ENCODE data around the gene COMT.

COMT gene

DNA sequence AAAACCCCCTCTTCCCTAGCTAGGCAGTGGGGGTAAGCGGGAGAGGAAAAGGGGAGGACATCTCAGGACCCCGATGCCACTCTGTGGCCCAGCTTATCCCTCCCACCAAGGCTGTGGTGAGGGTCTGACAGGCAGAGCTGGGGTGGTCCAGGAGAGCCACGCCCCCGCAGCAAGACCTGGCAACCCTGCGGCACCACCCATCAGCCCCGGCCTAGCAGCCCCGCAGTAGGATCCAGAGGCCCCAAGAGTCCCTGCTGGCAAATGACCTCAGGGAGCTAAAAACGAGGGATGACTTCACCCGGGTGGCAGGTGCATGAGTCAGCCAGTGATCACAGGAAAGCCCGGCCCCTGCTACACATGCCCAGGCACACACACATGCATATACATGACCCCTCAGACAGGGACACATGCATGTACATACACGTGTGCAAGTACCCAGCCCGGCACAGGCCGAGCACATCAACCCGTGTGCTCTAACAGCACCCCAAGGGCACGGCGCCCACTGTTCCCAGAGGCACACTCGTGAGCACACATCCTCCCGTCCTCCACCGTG, 42.7 kb downstream of the COMT start:
- no peak for DNase-seq

- no peak for DNase-seq
Observed at GRCh38 chr22:19984851-19985811, 43.6 kb downstream of the COMT start.

DNA sequence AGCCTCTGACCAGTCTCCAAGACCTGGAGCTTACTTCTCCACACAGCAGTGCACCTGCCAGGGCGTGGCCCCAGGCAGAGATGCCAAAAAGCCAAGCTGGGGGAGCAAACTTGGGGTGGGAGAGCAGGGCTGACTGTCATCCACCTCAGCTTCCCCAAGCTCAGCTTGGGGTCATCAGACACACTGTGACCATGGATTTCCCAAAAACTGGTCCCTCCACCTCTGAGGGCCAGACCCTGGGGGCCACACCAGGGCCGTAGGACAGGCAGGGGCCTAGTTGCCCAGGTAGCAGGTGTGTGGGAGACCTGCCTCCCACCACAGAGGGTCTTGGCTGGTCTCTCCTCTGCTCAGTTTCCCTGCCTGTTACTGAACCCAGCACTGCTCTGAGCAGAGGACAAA, 44.4 kb downstream of the COMT start:
- DNase-seq, result no peak

GRCh38 chr22:19986410-19987341, 45.1 kb downstream of the COMT start:
- no peak for DNase-seq

DNA sequence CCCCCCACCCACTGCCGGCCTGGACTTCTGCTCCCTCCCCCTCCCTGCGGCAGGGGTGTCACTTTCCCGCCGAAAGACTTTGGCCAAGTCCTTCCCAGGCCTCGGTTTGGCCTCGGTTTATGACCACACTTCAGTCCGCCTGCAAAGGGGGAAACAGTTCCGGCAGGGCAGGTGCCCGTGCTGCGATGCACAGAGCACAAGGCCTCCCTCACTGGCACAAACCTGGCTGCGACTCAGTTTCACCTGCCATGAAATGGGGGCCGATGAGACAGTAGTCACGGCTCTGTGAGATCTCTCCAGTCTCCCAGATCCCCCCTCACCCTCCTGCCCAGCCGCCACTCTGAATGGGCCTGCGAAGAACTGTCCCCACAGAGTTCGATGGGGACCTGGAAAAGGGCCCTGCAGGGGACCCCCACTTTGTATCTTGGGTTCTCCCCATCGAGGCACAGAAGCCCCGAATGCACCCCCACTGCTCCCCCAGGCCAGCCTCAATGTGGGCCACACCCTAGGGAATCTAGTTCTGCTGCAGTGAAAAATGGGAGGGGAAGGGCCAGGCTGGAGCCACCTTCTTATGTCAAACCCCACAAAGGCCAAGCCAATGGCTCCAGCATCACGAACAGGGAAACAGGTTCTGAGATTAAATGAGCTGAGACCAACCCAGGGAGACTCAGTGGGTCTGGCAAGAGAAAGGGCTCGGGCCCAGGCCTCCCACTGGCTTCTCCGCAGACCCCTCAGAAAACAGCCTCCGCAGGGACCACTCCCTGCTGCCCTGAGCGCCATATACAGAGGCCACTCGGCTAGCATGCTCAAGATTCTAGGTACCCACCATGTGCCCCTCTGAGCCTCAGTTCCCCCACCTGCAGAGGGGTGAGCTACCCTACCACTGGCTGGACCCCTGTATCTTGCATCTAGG, 46.1 kb downstream of the COMT start:
- no peak for DNase-seq

- DNase-seq, result no peak
Observed at GRCh38 chr22:19988331-19988808, 46.8 kb downstream of the COMT start.

DNA sequence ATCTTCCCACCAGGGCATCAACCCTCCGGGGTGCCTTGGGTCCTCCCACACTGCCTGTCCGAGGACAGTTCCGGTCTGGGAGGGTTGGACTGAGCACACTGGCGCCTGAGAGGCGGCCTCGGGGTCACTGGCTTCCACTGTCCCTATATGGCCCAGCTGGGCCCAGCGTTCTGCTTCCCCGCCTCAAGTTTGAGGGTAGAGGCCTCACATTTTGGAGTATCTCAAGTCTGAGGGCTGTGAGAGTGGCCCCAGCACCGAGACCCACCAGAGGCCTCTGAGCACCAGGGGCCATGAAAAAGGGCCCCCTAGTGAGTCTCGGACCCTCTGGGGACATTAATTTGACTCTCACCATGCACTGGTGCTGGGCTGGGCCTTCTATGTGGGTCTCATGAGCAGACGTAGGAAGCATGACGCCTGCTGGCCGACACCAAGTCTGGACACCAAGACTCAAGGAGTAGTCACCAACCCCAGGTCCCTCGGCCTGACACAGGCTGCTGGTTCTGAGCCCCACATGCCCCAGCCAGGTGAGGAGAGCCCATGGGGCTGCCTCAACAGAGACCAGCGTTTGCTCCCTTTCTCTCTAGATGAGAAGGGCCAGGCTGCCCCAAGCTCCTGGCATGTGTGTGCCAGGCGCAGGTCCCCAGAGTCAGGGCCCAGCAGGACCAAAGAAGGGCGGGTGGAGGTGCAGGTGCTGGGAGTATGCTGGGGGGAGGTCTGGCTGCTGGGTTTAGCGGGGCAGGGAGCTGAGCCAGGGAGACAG, 47.6 kb downstream of the COMT start:
- DNase-seq, result no peak

GRCh38 chr22:19989725-19990067, 48.1 kb downstream of the COMT start:
- DNase-seq, result no peak

GRCh38 chr22:19990188-19990587, 48.6 kb downstream of the COMT start:
- DNase-seq, result no peak

GRCh38 chr22:19990609-19991394, 49.2 kb downstream of the COMT start:
- DNase-seq, result no peak

GRCh38 chr22:19991395-19991644, 49.7 kb downstream of the COMT start:
- DNase-seq, result no peak

GRCh38 chr22:19991645-19992451, 50.3 kb downstream of the COMT start:
- no peak for DNase-seq

- no peak for DNase-seq
Observed at GRCh38 chr22:19992481-19992911, 50.9 kb downstream of the COMT start.

DNA sequence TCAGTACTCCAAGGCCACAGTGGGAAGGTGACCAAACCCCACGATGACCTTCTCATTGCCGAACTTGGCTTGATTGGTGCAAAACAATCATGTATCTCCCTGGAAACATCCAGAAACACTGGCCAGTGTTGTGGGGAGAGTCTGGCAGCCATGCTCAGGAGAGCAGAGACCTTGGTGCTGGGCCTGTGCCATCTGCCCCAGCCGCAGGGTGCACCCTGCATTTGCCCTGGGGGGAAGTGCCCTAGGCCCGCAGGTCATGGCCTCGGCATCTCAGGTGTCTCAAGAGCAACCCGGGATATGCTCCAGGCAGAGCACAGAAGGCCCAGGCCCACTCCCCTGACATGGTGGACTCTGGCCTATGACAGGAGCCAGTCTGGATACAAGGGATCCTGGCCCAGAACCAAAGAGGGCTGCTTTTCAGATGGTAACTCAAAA, 51.4 kb downstream of the COMT start:
- DNase-seq, result no peak

- DNase-seq, result no peak
Observed at GRCh38 chr22:19993926-19994325, 52.4 kb downstream of the COMT start.

- no peak for DNase-seq
Observed at GRCh38 chr22:19994851-19995610, 53.5 kb downstream of the COMT start.

GRCh38 chr22:19995611-19996339, 54.2 kb downstream of the COMT start:
- no peak for DNase-seq

DNA sequence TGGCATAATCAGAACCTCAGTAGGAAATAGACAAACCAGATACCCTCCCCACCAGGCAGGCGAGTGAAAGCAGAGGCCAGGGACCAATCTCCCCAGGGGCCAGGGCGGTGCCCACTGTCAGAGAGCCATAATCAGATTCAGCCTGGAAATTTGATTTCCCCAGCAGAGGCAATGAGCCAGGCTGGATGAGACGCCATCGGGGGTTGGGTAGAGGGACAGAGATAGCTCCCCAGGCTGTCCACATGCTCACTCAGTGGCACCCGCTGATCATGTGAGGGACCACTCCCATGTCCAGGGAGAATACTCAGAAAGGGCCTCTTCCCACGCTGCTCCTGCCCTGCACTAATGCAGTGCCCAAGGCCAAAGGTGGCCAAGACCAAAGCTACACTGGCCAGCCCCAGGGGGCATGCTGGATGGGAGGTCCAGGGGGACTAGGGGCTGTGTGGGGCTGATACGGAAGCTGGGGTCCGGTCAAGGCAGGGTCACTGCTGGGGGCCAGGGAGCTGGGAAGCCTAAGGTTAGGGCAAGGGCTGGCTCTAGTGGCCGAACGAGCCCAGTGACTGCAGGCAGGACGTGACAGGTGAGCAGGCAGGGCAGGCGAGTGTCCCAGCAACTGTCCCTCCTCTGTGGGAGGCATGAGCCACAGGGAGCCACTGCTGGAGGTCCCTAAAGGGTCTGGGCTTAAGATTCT, 55.3 kb downstream of the COMT start:
- no peak for DNase-seq

Measured in NCI-H524 treated with DMSO at 0.1 percent for 48 hours (cell line).